ENCODE results near the gene ANXA3. TPM values are rescaled to one million over a fixed set of nuclear protein-coding genes. Genes with fewer than 3 reads are reported as not detected.
"Not testable (repeated sequence)": the region's sequence is repeated elsewhere in the genome, so short reads cannot be mapped to it uniquely, and the experiment has no call there.

The ANXA3 gene
- polyA plus RNA-seq, 1 experiment = 13.9 TPM

GRCh38 chr4:78542373-78542772, 9.2 kb upstream of the ANXA3 start:
- H3K27me3 ChIP-seq (ENCODE audit: control insufficient read depth, insufficient read depth, low read length) = no peaks in the 10 kb centered on the region
- H3K27ac ChIP-seq (ENCODE audit: low read depth, low read length) = no peak overlapping the region
- no peak overlapping the region for H3K4me3 ChIP-seq (ENCODE audit: low read depth, low read length)
- no peak for DNase-seq (ENCODE audit: low read depth, low spot score)
- TF ChIP-seq, protein P1, sequence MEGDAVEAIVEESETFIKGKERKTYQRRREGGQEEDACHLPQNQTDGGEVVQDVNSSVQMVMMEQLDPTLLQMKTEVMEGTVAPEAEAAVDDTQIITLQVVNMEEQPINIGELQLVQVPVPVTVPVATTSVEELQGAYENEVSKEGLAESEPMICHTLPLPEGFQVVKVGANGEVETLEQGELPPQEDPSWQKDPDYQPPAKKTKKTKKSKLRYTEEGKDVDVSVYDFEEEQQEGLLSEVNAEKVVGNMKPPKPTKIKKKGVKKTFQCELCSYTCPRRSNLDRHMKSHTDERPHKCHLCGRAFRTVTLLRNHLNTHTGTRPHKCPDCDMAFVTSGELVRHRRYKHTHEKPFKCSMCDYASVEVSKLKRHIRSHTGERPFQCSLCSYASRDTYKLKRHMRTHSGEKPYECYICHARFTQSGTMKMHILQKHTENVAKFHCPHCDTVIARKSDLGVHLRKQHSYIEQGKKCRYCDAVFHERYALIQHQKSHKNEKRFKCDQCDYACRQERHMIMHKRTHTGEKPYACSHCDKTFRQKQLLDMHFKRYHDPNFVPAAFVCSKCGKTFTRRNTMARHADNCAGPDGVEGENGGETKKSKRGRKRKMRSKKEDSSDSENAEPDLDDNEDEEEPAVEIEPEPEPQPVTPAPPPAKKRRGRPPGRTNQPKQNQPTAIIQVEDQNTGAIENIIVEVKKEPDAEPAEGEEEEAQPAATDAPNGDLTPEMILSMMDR (IDR thresholded peaks at IDR 0.05; ENCODE audit: low read depth, low read length) = no peak
- no peaks in the 10 kb centered on the region; the same call in 1 of the 2 replicates for H3K9me3 ChIP-seq (ENCODE audit: control insufficient read depth, insufficient read depth, low read length)
- ChIA-PET POLR2A (interaction anchor here (0.6 to 1.7 kb wide), 2 partner anchors 13 to 67 kb away, joined by 3 read pairs; no protein-coding TSS in a partner anchor), CTCF (interaction anchor here (0.6 to 1.6 kb wide), 4 partner anchors 26 to 1504 kb away, joined by 3 to 5 read pairs (median 3); no protein-coding TSS in a partner anchor)

DNA sequence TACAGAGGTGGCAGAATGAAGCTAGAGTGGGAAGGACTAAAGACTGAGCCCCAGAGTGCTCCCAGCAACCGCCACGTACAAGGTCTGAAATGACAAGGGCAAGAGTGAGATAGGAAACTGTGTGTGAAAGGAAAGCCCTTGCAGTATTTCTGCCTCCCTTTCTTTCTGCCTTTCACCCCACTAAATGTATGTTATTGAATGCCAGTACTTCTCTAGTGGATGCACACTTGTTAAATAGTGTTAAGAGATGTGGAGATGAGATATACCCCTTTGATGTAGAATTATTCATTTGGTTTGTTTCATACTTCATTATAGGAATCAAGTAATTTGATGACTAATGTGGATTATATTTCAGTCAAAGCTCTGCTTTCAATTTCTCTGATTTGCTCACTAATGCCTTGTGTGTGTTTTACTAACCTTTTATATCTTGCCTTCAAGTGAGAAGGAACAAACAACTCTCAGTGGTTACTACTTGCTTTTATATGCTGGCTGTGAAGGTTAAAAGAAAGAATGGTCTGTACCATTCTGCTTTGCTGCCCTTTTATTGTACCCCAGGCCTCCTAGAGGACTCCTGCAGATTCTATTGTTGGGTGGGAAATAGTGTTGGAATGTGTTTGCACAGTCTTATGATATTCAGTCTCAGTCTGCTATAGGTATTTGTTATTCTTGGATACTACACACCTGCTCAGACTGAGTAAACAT, 8.0 kb upstream of the ANXA3 start:
- TF ChIP-seq, protein P1 (IDR thresholded peaks at IDR 0.05; ENCODE audit: low read depth, low read length) = no peak
- no peak for DNase-seq (ENCODE audit: low read depth, low spot score)
- no peaks in the 10 kb centered on the region for H3K27me3 ChIP-seq (ENCODE audit: control insufficient read depth, insufficient read depth, low read length)
- peaks cover 4% of the 10 kb centered on the region; the same call in 1 of the 2 replicates for H3K9me3 ChIP-seq (ENCODE audit: control insufficient read depth, insufficient read depth, low read length)
- ChIA-PET CTCF (no interaction called here), POLR2A (interaction anchor here (1.7 kb wide), 1 partner anchor 15 kb away, joined by 3 read pairs; no protein-coding TSS in a partner anchor)
- H3K4me3 ChIP-seq (ENCODE audit: low read depth, low read length) = no peak overlapping the region
- no peak overlapping the region for H3K27ac ChIP-seq (ENCODE audit: low read depth, low read length)

- H3K4me3 ChIP-seq (ENCODE audit: low read depth, low read length) = no peak overlapping the region
- DNase-seq (ENCODE audit: low read depth, low spot score) = no peak
- H3K27me3 ChIP-seq (ENCODE audit: control insufficient read depth, insufficient read depth, low read length) = no peaks in the 10 kb centered on the region
- H3K27ac ChIP-seq (ENCODE audit: low read depth, low read length) = no peak overlapping the region
- ChIA-PET POLR2A (interaction anchor here (0.6 to 1.7 kb wide), 3 partner anchors 25 to 727 kb away, joined by 3 to 5 read pairs (median 3); no protein-coding TSS in a partner anchor), CTCF (no interaction called here)
- peaks cover 4% of the 10 kb centered on the region; the same call in 1 of the 2 replicates for H3K9me3 ChIP-seq (ENCODE audit: control insufficient read depth, insufficient read depth, low read length)
- TF ChIP-seq, protein P1 (IDR thresholded peaks at IDR 0.05; ENCODE audit: low read depth, low read length) = no peak
Observed at GRCh38 chr4:78544678-78545077, 6.9 kb upstream of the ANXA3 start.

DNA sequence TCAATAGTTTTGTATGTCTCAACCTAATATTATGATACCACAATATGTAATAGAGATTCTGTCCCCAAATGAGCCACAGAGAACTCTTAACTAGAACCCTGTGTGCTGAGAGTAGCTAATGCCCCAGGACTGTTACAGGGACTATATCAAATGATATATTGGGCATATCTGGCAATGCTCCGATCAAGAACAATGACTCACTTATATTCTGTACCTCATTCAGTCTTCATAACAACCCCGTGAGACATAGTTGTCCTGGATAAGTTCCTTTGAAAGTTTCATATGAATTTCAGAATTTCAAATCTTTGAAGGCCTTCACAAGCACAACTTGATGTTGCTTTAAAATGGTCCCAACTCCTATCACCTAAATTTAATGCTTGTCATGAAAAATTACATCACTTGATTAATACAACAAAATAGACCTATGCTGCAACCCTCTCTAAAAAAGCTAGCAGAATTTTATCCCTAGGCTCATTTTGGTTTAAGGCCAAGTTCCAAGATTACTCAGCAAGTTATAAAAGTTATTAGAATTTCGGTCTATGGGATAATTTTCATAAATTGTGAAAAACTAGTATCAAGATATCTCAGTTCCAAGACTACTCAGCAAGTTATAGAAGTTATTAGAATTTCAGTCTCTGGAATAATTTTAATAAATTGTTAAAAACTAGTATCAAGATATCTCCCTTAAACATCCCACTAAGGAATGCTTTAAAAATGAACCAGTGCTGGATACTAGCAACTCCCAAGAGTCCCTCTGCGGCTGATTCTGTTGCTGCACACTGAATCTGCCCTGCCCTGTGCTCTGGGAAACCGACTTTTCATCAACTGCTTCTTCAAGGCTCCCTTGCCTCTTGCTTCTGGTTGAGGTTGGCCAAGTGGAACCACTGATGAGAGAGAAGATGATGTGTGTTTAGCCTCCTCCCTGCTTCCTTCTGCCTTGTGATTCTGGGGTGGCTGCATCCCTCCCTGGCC, 6.0 kb upstream of the ANXA3 start:
- CTCF ChIA-PET = interaction anchor here (1.7 kb wide), 1 partner anchor 21 kb away, joined by 4 read pairs; no protein-coding TSS in a partner anchor
- TF ChIP-seq, protein P1 (IDR thresholded peaks at IDR 0.05; ENCODE audit: low read depth, low read length) = no peak

DNA sequence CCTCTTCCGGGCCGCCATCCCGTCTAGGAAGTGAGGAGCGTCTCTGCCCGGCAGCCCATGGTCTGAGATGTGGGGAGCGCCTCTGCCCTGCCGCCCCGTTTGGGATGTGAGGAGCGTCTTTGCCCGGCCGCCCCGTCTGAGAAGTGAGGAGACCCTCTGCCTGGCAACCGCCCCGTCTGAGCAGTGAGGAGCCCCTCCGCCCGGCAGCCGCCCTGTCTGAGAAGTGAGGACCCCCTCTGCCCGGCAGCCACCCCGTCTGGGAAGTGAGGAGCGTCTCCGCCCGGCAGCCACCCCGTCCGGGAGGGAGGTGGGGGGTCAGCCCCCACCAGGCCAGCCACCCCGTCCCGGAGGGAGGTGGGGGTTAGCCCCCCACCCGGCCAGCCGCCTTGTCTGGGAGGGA, 3.7 kb upstream of the ANXA3 start:
- CTCF ChIA-PET; POLR2A ChIA-PET; DNase-seq (ENCODE audit: low read depth, low spot score): not testable (repeated sequence)

More for the DNA sequence above, 6.0 kb upstream of the ANXA3 start:
- no peak overlapping the region for H3K27ac ChIP-seq (ENCODE audit: low read depth, low read length)
- POLR2A ChIA-PET = interaction anchor here (0.7 to 1.7 kb wide), 3 partner anchors 24 to 1764 kb away, joined by 3 to 5 read pairs (median 3); no protein-coding TSS in a partner anchor
- no peak overlapping the region for H3K4me3 ChIP-seq (ENCODE audit: low read depth, low read length)
- no peak for DNase-seq (ENCODE audit: low read depth, low spot score)
- no peaks in the 10 kb centered on the region for H3K27me3 ChIP-seq (ENCODE audit: control insufficient read depth, insufficient read depth, low read length)
- peaks cover 4% of the 10 kb centered on the region; the same call in 1 of the 2 replicates for H3K9me3 ChIP-seq (ENCODE audit: control insufficient read depth, insufficient read depth, low read length)

GRCh38 chr4:78548889-78549288, 2.7 kb upstream of the ANXA3 start:
- POLR2A ChIA-PET; CTCF ChIA-PET; H3K27ac ChIP-seq (ENCODE audit: low read depth, low read length); DNase-seq (ENCODE audit: low read depth, low spot score); H3K27me3 ChIP-seq (ENCODE audit: control insufficient read depth, insufficient read depth, low read length); H3K4me3 ChIP-seq (ENCODE audit: low read depth, low read length); H3K9me3 ChIP-seq (ENCODE audit: control insufficient read depth, insufficient read depth, low read length): not testable (repeated sequence)

More for the DNA sequence above, 3.7 kb upstream of the ANXA3 start:
- H3K27ac ChIP-seq (ENCODE audit: low read depth, low read length); H3K27me3 ChIP-seq (ENCODE audit: control insufficient read depth, insufficient read depth, low read length); H3K9me3 ChIP-seq (ENCODE audit: control insufficient read depth, insufficient read depth, low read length); H3K4me3 ChIP-seq (ENCODE audit: low read depth, low read length): not testable (repeated sequence)

Measured in AG04450 (cell line).